ENCODE data around the gene NUDT22. TPM values are rescaled to one million over a fixed set of nuclear protein-coding genes. Genes with fewer than 3 reads are reported as not detected.

Gene NUDT22
- polyA plus RNA-seq, 1 donor (not counting 4 experiments of a cell fraction or from before 2014, with no cell fraction given), result 31.1 TPM

DNA sequence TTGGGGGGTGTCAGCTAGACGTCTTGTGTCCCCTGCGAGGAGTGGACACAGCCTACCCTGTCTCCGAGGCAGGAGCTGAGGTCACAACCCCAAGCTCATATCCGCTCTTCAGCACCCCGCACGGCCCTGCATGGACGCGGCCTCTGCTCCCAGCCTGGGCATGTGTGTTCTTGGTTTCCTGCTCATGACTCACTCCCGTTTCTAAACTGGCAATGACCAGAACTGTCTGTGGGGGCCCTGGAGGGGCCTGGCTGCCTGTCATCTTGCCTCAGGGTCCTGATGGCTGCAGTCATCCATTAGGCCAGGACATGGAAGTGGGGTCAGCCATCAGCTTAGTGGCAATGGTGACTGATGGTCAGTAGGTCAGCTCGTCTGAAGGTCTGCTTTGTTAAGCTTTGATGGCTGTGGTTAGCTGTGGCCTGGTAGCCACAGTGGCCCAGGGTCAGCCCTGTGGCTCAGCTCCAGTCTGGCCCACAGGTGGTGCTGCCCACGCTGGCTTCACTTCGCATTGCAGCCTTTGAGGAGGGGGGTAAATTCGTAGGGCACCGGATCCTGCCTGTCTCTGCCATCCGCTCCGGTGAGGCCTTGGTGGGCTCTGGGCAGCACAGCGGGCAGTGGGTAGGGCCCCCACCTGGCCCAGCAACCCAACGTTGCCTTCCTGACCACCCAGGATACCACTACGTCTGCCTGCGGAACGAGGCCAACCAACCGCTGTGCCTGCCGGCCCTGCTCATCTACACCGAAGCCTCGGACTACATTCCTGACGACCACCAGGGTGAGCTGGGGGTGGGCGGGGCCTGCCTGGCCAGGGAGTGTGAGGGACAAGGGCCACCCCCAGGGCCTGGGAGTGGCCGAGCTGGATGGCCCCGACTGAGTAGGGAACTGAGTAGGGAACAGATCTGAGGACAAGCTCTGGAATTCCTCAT is 37.2 kb downstream of the NUDT22 start:
- Histone ChIP-seq H3K9me1 (ENCODE audit: control insufficient read depth, extremely low read depth, insufficient read depth, low read length) (peaks cover 2% of the 10 kb centered on the region), H3K9me3 (ENCODE audit: control insufficient read depth, low read depth, low read length) (no peaks in the 10 kb centered on the region), H2AFZ (ENCODE audit: control insufficient read depth, low read length) (no peak overlapping the region), H3K4me1 (ENCODE audit: control insufficient read depth, extremely low read depth, insufficient read depth, low read length) (peaks cover 34% of the 10 kb centered on the region), H3K27me3 (ENCODE audit: control insufficient read depth, extremely low read depth, insufficient read depth, low read length) (no peaks in the 10 kb centered on the region), H3K36me3 (ENCODE audit: control insufficient read depth in 2 of 2, extremely low read depth in 1 of 2, insufficient read depth in 2 of 2, low read length in 2 of 2) (peaks cover 48 to 75% of the 10 kb centered on the region in 2 experiments), H3K4me2 (ENCODE audit: control insufficient read depth, extremely low read depth, insufficient read depth, low read depth, low read length) (no peak overlapping the region), H3K4me3 (ENCODE audit: control insufficient read depth in 2 of 3, extremely low read depth in 1 of 3, insufficient read depth in 2 of 3, low read depth in 1 of 3, low read length in 3 of 3) (no peak overlapping the region), H3K27ac (ENCODE audit: control insufficient read depth, insufficient read depth, low read length) (no peak overlapping the region), H3K79me2 (ENCODE audit: control insufficient read depth, insufficient read depth, low read length) (peaks cover 9% of the 10 kb centered on the region), H4K20me1 (ENCODE audit: control insufficient read depth, extremely low read depth, insufficient read depth, low read length) (no peaks in the 10 kb centered on the region), H3K9ac (ENCODE audit: control insufficient read depth, extremely low read depth, insufficient read depth, low read length) (no peak overlapping the region)
- TF ChIP-seq EZH2 (IDR thresholded peaks at IDR 0.05; ENCODE audit: low read length), result no peak
- TF ChIP-seq, protein P1, sequence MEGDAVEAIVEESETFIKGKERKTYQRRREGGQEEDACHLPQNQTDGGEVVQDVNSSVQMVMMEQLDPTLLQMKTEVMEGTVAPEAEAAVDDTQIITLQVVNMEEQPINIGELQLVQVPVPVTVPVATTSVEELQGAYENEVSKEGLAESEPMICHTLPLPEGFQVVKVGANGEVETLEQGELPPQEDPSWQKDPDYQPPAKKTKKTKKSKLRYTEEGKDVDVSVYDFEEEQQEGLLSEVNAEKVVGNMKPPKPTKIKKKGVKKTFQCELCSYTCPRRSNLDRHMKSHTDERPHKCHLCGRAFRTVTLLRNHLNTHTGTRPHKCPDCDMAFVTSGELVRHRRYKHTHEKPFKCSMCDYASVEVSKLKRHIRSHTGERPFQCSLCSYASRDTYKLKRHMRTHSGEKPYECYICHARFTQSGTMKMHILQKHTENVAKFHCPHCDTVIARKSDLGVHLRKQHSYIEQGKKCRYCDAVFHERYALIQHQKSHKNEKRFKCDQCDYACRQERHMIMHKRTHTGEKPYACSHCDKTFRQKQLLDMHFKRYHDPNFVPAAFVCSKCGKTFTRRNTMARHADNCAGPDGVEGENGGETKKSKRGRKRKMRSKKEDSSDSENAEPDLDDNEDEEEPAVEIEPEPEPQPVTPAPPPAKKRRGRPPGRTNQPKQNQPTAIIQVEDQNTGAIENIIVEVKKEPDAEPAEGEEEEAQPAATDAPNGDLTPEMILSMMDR (optimal IDR thresholded peaks at IDR 0.05 in 1 of 3, IDR thresholded peaks at IDR 0.05 in 1 of 3, conservative IDR thresholded peaks at IDR 0.05 in 1 of 3; ENCODE audit: extremely low read depth in 1 of 3, insufficient read depth in 2 of 3, low read length in 3 of 3), result no peak
- DNase-seq (ENCODE audit: low read depth, low spot score) (no peak), FAIRE-seq (no peak)
- dilution Hi-C loops (cut with MboI; ENCODE audit: extremely low pct_ligation_motif_present, low sequenced_read_pairs), result no loop called here

DNA sequence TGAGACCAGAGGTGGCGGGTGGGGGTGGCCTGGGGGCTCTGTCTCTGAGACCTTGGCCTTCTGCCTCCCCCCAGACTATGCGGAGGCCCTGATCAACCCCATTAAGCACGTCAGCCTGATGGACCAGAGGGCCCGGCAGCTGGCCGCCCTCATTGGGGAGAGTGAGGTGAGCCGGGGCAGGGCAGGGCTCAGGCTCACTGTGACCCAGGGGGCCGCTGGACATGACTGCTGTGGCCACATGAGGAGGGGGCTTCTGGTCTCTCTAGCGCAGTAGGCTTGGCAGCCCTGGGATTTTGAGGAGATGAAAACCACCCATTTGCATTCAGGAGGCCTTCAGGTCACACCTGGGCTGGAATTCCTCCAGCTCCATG is 37.9 kb downstream of the NUDT22 start:
- DNase-seq (ENCODE audit: low read depth, low spot score) (no peak), FAIRE-seq (no peak)
- Histone ChIP-seq H3K9me1 (ENCODE audit: control insufficient read depth, extremely low read depth, insufficient read depth, low read length) (peaks cover 2% of the 10 kb centered on the region), H3K4me2 (ENCODE audit: control insufficient read depth, extremely low read depth, insufficient read depth, low read depth, low read length) (no peak overlapping the region), H3K9me3 (ENCODE audit: control insufficient read depth, low read depth, low read length) (no peaks in the 10 kb centered on the region), H3K27me3 (ENCODE audit: control insufficient read depth, extremely low read depth, insufficient read depth, low read length) (no peaks in the 10 kb centered on the region), H3K4me3 (ENCODE audit: control insufficient read depth in 2 of 3, extremely low read depth in 1 of 3, insufficient read depth in 2 of 3, low read depth in 1 of 3, low read length in 3 of 3) (no peak overlapping the region), H3K79me2 (ENCODE audit: control insufficient read depth, insufficient read depth, low read length) (peaks cover 4% of the 10 kb centered on the region), H4K20me1 (ENCODE audit: control insufficient read depth, extremely low read depth, insufficient read depth, low read length) (no peaks in the 10 kb centered on the region), H2AFZ (ENCODE audit: control insufficient read depth, low read length) (no peak overlapping the region), H3K27ac (ENCODE audit: control insufficient read depth, insufficient read depth, low read length) (no peak overlapping the region), H3K4me1 (ENCODE audit: control insufficient read depth, extremely low read depth, insufficient read depth, low read length) (peaks cover 40% of the 10 kb centered on the region), H3K36me3 (ENCODE audit: control insufficient read depth in 2 of 2, extremely low read depth in 1 of 2, insufficient read depth in 2 of 2, low read length in 2 of 2) (peaks cover 43 to 73% of the 10 kb centered on the region in 2 experiments), H3K9ac (ENCODE audit: control insufficient read depth, extremely low read depth, insufficient read depth, low read length) (no peak overlapping the region)
- TF ChIP-seq, protein P1 (optimal IDR thresholded peaks at IDR 0.05 in 1 of 3, IDR thresholded peaks at IDR 0.05 in 1 of 3, conservative IDR thresholded peaks at IDR 0.05 in 1 of 3; ENCODE audit: extremely low read depth in 1 of 3, insufficient read depth in 2 of 3, low read length in 3 of 3), result no peak
- TF ChIP-seq EZH2 (IDR thresholded peaks at IDR 0.05; ENCODE audit: low read length), result no peak
- dilution Hi-C loops (cut with MboI; ENCODE audit: extremely low pct_ligation_motif_present, low sequenced_read_pairs), result no loop called here
